Measurements from ENCODE around the gene MPP2. TPM values are rescaled to one million over a fixed set of nuclear protein-coding genes. Genes with fewer than 3 reads are reported as not detected.

The MPP2 gene
- total and polyA plus RNA-seq, 11 donors = 6.7 to 22.3 (median 13.6) TPM

GRCh38 chr17:43829738-43830137 is 77.6 kb downstream of the MPP2 start:
- Histone ChIP-seq H3K27ac (peak overlapping the region in 5 of 12 donors; percentile 79 to 96 (median 86)), H3K4me3 (peak overlapping the region in 2 of 12 donors; percentile 4 to 14), H3K36me3 (peaks cover 0 to 62% (median 43%) of the 10 kb centered on the region in 9 donors), H3K27me3 (no peaks in the 10 kb centered on the region), H3K4me1 (peaks cover 0 to 75% (median 17%) of the 10 kb centered on the region in 12 donors), H3K9me3 (no peaks in the 10 kb centered on the region)
- DNase-seq (no peak), ATAC-seq (no peak)
- intact Hi-C loops (cut with DNase I) = loop anchor here in 9 of 10 donors (5.0 to 10.0 kb wide), 4 partner anchors 45 to 55 kb away; partner anchors contain the start of genes CFAP97D1 (in 5 of the 9) and DUSP3 (in 3 of the 9)
- 92 to 95% (median 94%) methylated on average over 10 to 14 of the region's 14 CpGs for WGBS, 4 donors
- TF ChIP-seq POLR2A (IDR thresholded peaks at IDR 0.05) (no peak), CTCF (IDR thresholded peaks at IDR 0.05) (no peak)

- Histone ChIP-seq H3K4me3 (no peak overlapping the region), H3K27ac (peak overlapping the region in 7 of 12 donors; percentile 37 to 90 (median 61)), H3K27me3 (no peaks in the 10 kb centered on the region), H3K36me3 (peaks cover 0 to 67% (median 43%) of the 10 kb centered on the region in 9 donors), H3K4me1 (peaks cover 0 to 81% (median 19%) of the 10 kb centered on the region in 12 donors), H3K9me3 (no peaks in the 10 kb centered on the region)
- TF ChIP-seq POLR2A (IDR thresholded peaks at IDR 0.05) (no peak), CTCF (IDR thresholded peaks at IDR 0.05) (no peak)
- intact Hi-C loops (cut with DNase I) = loop anchor here in 2 of 10 donors (5.0 to 10.0 kb wide), 2 partner anchors 45 to 57 kb away; partner anchors contain the start of gene CFAP97D1 (in 1 of the 2)
- no peak for ATAC-seq
- no peak for DNase-seq
- WGBS, 4 donors = 94 to 98% (median 98%) methylated on average over 9 of the region's 9 CpGs
Observed at GRCh38 chr17:43827596-43827995, 79.7 kb downstream of the MPP2 start.

GRCh38 chr17:43826206-43826605 is 81.1 kb downstream of the MPP2 start:
- intact Hi-C loops (cut with DNase I) = loop anchor here in 2 of 10 donors (5.0 to 10.0 kb wide), 2 partner anchors 44 to 59 kb away; partner anchors contain the start of gene CFAP97D1 (in 1 of the 2)
- WGBS, 4 donors = 93 to 97% (median 96%) methylated on average over 7 of the region's 7 CpGs
- Histone ChIP-seq H3K4me1 (peaks cover 0 to 78% (median 14%) of the 10 kb centered on the region in 12 donors), H3K27ac (peak overlapping the region in 5 of 12 donors; percentile 19 to 93 (median 79)), H3K9me3 (no peaks in the 10 kb centered on the region), H3K27me3 (no peaks in the 10 kb centered on the region), H3K36me3 (peaks cover 0 to 77% (median 48%) of the 10 kb centered on the region in 9 donors), H3K4me3 (no peak overlapping the region)
- TF ChIP-seq CTCF (IDR thresholded peaks at IDR 0.05) (no peak), POLR2A (IDR thresholded peaks at IDR 0.05) (no peak)
- ATAC-seq (no peak), DNase-seq (no peak)

- TF ChIP-seq CTCF (IDR thresholded peaks at IDR 0.05) (no peak), POLR2A (IDR thresholded peaks at IDR 0.05) (no peak)
- Histone ChIP-seq H3K27me3 (no peaks in the 10 kb centered on the region), H3K36me3 (peaks cover 0 to 77% (median 50%) of the 10 kb centered on the region in 9 donors), H3K27ac (peak overlapping the region in 7 of 12 donors; percentile 56 to 93 (median 82)), H3K9me3 (no peaks in the 10 kb centered on the region), H3K4me3 (no peak overlapping the region), H3K4me1 (peaks cover 0 to 78% (median 14%) of the 10 kb centered on the region in 12 donors)
- 92 to 96% (median 95%) methylated on average over 5 to 12 of the region's 12 CpGs for WGBS, 4 donors
- intact Hi-C loops (cut with DNase I) = loop anchor here in 2 of 10 donors (5.0 to 10.0 kb wide), 2 partner anchors 43 to 59 kb away; partner anchors contain the start of gene CFAP97D1 (in 1 of the 2)
- DNase-seq (peak in 1 of 5 donors; percentile 22), ATAC-seq (no peak)
Observed at GRCh38 chr17:43825567-43825966, 81.8 kb downstream of the MPP2 start.

Other genes with a start within 250 kb of the MPP2 start
- 10 to 100 TPM in 8 of 9 donors, 1 to 10 TPM in 1; 9.7 to 24.0 (median 16.1) TPM for gene MEOX1, start 245.6 kb downstream of the MPP2 start, total RNA-seq
- 10 to 100 TPM; 11.6 to 17.0 TPM for gene MEOX1, start 245.6 kb downstream of the MPP2 start, polyA plus RNA-seq
- gene SOST, start 148.7 kb downstream of the MPP2 start, total RNA-seq = not detected
- gene SOST, start 148.7 kb downstream of the MPP2 start, polyA plus RNA-seq = not detected
- gene DUSP3, start 128.6 kb downstream of the MPP2 start, total RNA-seq = 100 to 1,000 TPM; 210 to 363 (median 267) TPM
- 100 to 1,000 TPM; 208 to 312 TPM for gene DUSP3, start 128.6 kb downstream of the MPP2 start, polyA plus RNA-seq
- under 1 TPM in 2 of 9 donors, not detected in 7; 0.05 to 0.45 TPM for gene CFAP97D1, start 127.1 kb downstream of the MPP2 start, total RNA-seq
- gene CFAP97D1, start 127.1 kb downstream of the MPP2 start, polyA plus RNA-seq = not detected
- 10 to 100 TPM; 13.8 to 70.2 (median 25.3) TPM for gene MPP3, start 74.4 kb downstream of the MPP2 start, total RNA-seq
- 10 to 100 TPM; 40.0 to 45.4 TPM for gene MPP3, start 74.4 kb downstream of the MPP2 start, polyA plus RNA-seq
- 10 to 100 TPM in 7 of 9 donors, 1 to 10 TPM in 2; 7.3 to 85.8 (median 19.9) TPM for gene CD300LG, start 60.4 kb downstream of the MPP2 start, total RNA-seq
- gene CD300LG, start 60.4 kb downstream of the MPP2 start, polyA plus RNA-seq = 10 to 100 TPM; 15.5 to 37.2 TPM
- not detected for gene PPY, start 34.9 kb upstream of the MPP2 start, total RNA-seq
- not detected for gene PPY, start 34.9 kb upstream of the MPP2 start, polyA plus RNA-seq
- gene PYY, start 46.4 kb upstream of the MPP2 start, total RNA-seq = not detected
- gene PYY, start 46.4 kb upstream of the MPP2 start, polyA plus RNA-seq = not detected
- gene NAGS, start 97.1 kb upstream of the MPP2 start, total RNA-seq = 1 to 10 TPM in 3 of 9 donors, under 1 TPM in 6; 0.20 to 1.2 (median 0.37) TPM
- 1 to 10 TPM in 1 of 2 donors, under 1 TPM in 1; 0.57 to 1.2 TPM for gene NAGS, start 97.1 kb upstream of the MPP2 start, polyA plus RNA-seq
- gene TMEM101, start 107.4 kb upstream of the MPP2 start, total RNA-seq = 10 to 100 TPM; 13.4 to 22.1 (median 19.3) TPM
- gene TMEM101, start 107.4 kb upstream of the MPP2 start, polyA plus RNA-seq = 10 to 100 TPM; 16.7 to 31.1 TPM
- gene LSM12, start 159.1 kb upstream of the MPP2 start, total RNA-seq = 10 to 100 TPM; 38.4 to 55.6 (median 44.1) TPM
- 10 to 100 TPM; 30.8 to 41.2 TPM for gene LSM12, start 159.1 kb upstream of the MPP2 start, polyA plus RNA-seq
- 10 to 100 TPM; 28.5 to 46.5 (median 36.6) TPM for gene G6PC3, start 163.2 kb upstream of the MPP2 start, total RNA-seq
- 10 to 100 TPM; 52.4 to 75.1 TPM for gene G6PC3, start 163.2 kb upstream of the MPP2 start, polyA plus RNA-seq
- 100 to 1,000 TPM in 2 of 9 donors, 10 to 100 TPM in 7; 54.6 to 283 (median 70.1) TPM for gene HDAC5, start 216.1 kb upstream of the MPP2 start, total RNA-seq
- gene HDAC5, start 216.1 kb upstream of the MPP2 start, polyA plus RNA-seq = 10 to 100 TPM; 64.2 to 91.0 TPM
- 1 to 10 TPM in 4 of 9 donors, under 1 TPM in 5; 0.47 to 5.8 (median 0.84) TPM for gene HROB, start 234.4 kb upstream of the MPP2 start, total RNA-seq
- under 1 TPM; 0.34 to 0.42 TPM for gene HROB, start 234.4 kb upstream of the MPP2 start, polyA plus RNA-seq